T-helper 2 cell treated with Interferon-gamma antibody and Interleukin-4, amounts not matched to agents 5 μg/mL and 100 μg/mL, for 36 hours (primary cell): ENCODE data around the gene SPATA2L.

Experiments used
- DNase-seq: peaks from one replicate; pipeline ENCODE4 v3.0.0; 2021; ENCODE audit warnings: low spot score
- H3K27ac Mint-ChIP-seq: one replicate; pipeline ENCODE4 v1.8.0; 2021; ENCODE audit warnings: mild to moderate bottlenecking, mixed read lengths
- H3K27me3 Mint-ChIP-seq: one replicate; pipeline ENCODE4 v1.8.0; 2021; ENCODE audit warnings: low read depth, mixed read lengths
- H3K36me3 Mint-ChIP-seq: one replicate; pipeline ENCODE4 v1.8.0; 2021; ENCODE audit warnings: low read depth, mixed read lengths
- H3K4me1 Mint-ChIP-seq: one replicate; pipeline ENCODE4 v1.8.0; 2021; ENCODE audit warnings: low read depth, mixed read lengths
- H3K4me3 Mint-ChIP-seq: one replicate; pipeline ENCODE4 v1.8.0; 2022; ENCODE audit warnings: mild to moderate bottlenecking, moderate library complexity, mixed read lengths
- H3K9me3 Mint-ChIP-seq: one replicate; pipeline ENCODE4 v1.8.0; 2021; ENCODE audit warnings: mixed read lengths

The SPATA2L gene

GRCh38 chr16:89701425-89702406 is at the start of gene SPATA2L:
Gene SPATA2L (minus strand): TSS chr16:89701705. CDS start chr16:89701232, 473 bp downstream.
- Mint-ChIP-seq H3K27me3 (no peaks in the 10 kb centered on the region), H3K9me3 (no peaks in the 10 kb centered on the region), H3K27ac (peak within 1 kb of the TSS; percentile 87), H3K4me3 (peak within 1 kb of the TSS; percentile 73), H3K36me3 (peaks cover 3% of the 10 kb centered on the region), H3K4me1 (peaks cover 15% of the 10 kb centered on the region)
- peak; percentile 95 for DNase-seq

DNA sequence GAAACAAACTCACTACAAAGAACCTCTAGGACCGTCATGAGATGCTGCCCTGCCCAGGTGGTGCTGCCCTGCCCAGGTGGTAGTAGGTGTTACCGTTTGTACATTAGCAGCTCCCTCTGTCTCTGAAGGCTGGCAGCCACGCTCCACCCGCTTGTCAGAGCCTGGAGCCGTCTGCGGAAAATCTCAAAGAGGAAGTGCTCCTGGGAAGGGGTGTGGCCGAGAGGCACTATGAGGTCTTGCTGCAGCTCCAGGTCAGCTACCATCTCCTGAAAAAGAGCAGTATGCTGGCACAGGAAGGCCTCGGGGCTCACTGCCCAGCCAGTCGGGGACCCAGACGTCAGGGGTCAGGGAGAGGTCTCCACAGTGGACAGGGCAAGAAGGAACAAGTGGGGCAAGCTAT is 48.1 kb upstream of the SPATA2L start:
- Mint-ChIP-seq H3K9me3 (no peaks in the 10 kb centered on the region), H3K36me3 (peaks cover 42% of the 10 kb centered on the region), H3K27ac (no peak overlapping the region), H3K4me1 (peaks cover 4% of the 10 kb centered on the region), H3K27me3 (no peaks in the 10 kb centered on the region), H3K4me3 (no peak overlapping the region)
- DNase-seq, result no peak

DNA sequence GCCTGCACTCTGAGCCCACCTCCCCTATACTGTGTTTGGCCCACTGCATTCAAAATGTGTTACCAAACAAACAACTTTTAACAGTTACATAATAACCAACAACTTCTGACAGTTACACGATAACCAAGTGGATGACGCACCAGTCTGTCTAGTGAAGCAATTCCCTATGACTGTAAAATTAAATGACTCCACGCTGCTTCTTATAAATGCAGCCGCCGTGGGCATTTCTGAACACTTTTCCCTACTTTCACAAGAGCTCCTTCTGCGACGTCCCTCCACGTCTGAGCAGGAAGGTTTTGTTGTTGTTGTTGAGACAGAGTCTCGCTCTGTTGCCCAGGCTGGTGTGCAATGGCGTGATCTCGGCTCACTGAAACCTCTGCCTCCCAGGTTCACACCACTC is 47.4 kb upstream of the SPATA2L start:
- Mint-ChIP-seq H3K4me3 (no peak overlapping the region), H3K27me3 (no peaks in the 10 kb centered on the region), H3K36me3 (peaks cover 46% of the 10 kb centered on the region), H3K9me3 (no peaks in the 10 kb centered on the region), H3K27ac (no peak overlapping the region), H3K4me1 (peaks cover 4% of the 10 kb centered on the region)
- no peak for DNase-seq

DNA sequence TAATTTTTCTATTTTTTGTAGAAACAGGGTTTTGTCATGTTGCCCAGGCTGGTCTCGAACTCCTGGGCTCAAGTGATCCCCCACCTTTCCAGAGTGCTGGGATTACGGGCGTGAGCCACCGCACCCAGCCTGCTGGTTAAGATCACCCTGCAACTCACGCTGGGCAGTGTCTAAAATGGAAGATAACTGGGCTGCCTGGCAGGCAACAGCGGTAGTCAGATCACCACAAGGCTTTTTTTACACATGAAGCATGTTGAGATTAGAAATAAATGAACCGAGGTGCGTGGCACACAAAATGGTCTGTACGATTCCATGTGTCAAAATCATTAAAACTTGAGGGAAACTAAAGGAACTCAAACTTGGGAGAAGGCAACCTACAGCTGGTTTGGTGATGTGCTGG is 46.6 kb upstream of the SPATA2L start:
- no peaks in the 10 kb centered on the region for H3K9me3 Mint-ChIP-seq
- DNase-seq, result no peak
- no peak overlapping the region for H3K27ac Mint-ChIP-seq
- H3K4me1 Mint-ChIP-seq, result peaks cover 4% of the 10 kb centered on the region
- no peaks in the 10 kb centered on the region for H3K27me3 Mint-ChIP-seq
- peaks cover 45% of the 10 kb centered on the region for H3K36me3 Mint-ChIP-seq
- H3K4me3 Mint-ChIP-seq, result no peak overlapping the region

GRCh38 chr16:89746043-89746442 is 44.5 kb upstream of the SPATA2L start:
- no peak for DNase-seq
- no peak overlapping the region for H3K27ac Mint-ChIP-seq
- H3K9me3 Mint-ChIP-seq, result no peaks in the 10 kb centered on the region
- no peak overlapping the region for H3K4me3 Mint-ChIP-seq
- peaks cover 44% of the 10 kb centered on the region for H3K36me3 Mint-ChIP-seq
- no peaks in the 10 kb centered on the region for H3K27me3 Mint-ChIP-seq
- peaks cover 4% of the 10 kb centered on the region for H3K4me1 Mint-ChIP-seq

DNA sequence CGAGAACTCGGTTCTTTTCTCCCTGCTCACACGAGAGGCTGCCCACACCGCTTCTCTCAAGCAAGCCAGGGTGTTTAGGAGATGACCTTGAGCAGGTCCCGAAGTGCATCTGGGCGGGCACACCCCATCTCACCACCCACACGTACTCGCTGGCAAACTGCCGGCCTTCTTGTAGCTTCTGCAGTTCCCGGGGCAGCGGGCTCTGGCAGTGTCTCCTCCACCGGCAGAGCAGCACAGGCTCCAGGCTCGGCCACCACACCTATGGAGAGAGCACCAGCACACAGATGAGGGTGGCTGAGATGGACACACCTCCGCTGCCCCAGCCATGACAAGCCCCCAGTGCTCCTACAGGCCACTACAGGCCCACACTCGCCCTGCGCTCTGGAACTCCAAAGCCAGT is 43.3 kb upstream of the SPATA2L start:
- Mint-ChIP-seq H3K4me1 (peaks cover 3% of the 10 kb centered on the region), H3K27me3 (no peaks in the 10 kb centered on the region), H3K27ac (no peak overlapping the region), H3K9me3 (no peaks in the 10 kb centered on the region), H3K4me3 (no peak overlapping the region), H3K36me3 (peaks cover 43% of the 10 kb centered on the region)
- DNase-seq, result no peak

DNA sequence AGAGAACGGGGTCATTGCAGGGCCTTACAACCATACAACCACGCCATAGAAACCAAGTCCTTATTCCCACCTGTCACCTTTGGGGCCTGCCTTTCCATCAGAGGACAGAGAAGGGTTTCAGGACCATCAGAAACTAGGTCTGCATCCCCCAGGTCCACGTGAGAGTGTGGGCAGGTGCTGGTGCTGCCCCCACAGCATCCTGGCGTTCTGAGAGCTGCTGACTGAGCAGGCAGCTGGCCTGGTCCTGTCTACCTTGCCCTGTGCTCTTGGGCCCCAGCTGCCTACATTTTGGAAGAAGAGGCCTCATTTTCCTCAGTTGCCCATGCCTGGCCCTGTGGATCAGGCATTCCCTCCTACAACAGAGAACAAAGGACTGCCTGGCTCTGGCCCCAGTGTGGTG is 41.4 kb upstream of the SPATA2L start:
- H3K4me3 Mint-ChIP-seq, result no peak overlapping the region
- peaks cover 47% of the 10 kb centered on the region for H3K36me3 Mint-ChIP-seq
- H3K27ac Mint-ChIP-seq, result peak overlapping the region; percentile 36
- H3K9me3 Mint-ChIP-seq, result no peaks in the 10 kb centered on the region
- H3K27me3 Mint-ChIP-seq, result no peaks in the 10 kb centered on the region
- DNase-seq, result no peak
- peaks cover under 1% of the 10 kb centered on the region for H3K4me1 Mint-ChIP-seq

- Mint-ChIP-seq H3K27me3 (no peaks in the 10 kb centered on the region), H3K9me3 (no peaks in the 10 kb centered on the region), H3K36me3 (peaks cover 58% of the 10 kb centered on the region), H3K27ac (no peak overlapping the region), H3K4me1 (peaks cover 13% of the 10 kb centered on the region), H3K4me3 (no peak overlapping the region)
- DNase-seq, result no peak
Measured at GRCh38 chr16:89741342-89742014, 40.0 kb upstream of the SPATA2L start.

DNA sequence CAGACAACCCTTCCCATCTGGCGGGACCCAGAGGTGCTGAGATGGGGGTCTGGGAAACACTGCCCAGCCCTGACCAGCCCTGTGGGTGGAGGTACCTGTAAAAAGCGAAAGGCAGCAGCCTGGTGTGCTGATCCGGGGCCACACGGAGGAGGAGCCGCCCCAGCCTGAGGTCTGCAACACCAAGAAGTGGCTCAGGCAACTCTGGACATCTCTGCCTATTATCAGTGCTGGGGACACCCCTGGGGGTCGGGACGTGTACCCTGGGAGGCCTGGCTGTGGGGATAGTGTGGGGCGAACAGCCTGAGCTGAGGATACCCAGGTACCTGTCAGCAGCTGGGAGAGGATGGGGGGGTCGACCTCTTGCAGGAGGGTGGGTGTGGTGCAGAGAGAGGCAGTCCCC is 37.9 kb upstream of the SPATA2L start:
- Mint-ChIP-seq H3K4me1 (peaks cover 15% of the 10 kb centered on the region), H3K36me3 (peaks cover 71% of the 10 kb centered on the region)

GRCh38 chr16:89738538-89739317 is 37.2 kb upstream of the SPATA2L start:
- Mint-ChIP-seq H3K27me3 (no peaks in the 10 kb centered on the region), H3K27ac (peak overlapping the region; percentile 10), H3K36me3 (peaks cover 74% of the 10 kb centered on the region), H3K4me1 (peaks cover 15% of the 10 kb centered on the region), H3K9me3 (no peaks in the 10 kb centered on the region), H3K4me3 (no peak overlapping the region)
- DNase-seq, result no peak

More for the DNA sequence above, 37.9 kb upstream of the SPATA2L start:
- no peak overlapping the region for H3K4me3 Mint-ChIP-seq
- no peaks in the 10 kb centered on the region for H3K9me3 Mint-ChIP-seq
- no peak for DNase-seq
- H3K27ac Mint-ChIP-seq, result peak overlapping the region; percentile 10
- H3K27me3 Mint-ChIP-seq, result no peaks in the 10 kb centered on the region

- peaks cover 78% of the 10 kb centered on the region for H3K36me3 Mint-ChIP-seq
- H3K27ac Mint-ChIP-seq, result peak overlapping the region; percentile 63
- H3K27me3 Mint-ChIP-seq, result no peaks in the 10 kb centered on the region
- peaks cover 15% of the 10 kb centered on the region for H3K4me1 Mint-ChIP-seq
- no peak for DNase-seq
- no peaks in the 10 kb centered on the region for H3K9me3 Mint-ChIP-seq
- H3K4me3 Mint-ChIP-seq, result peak overlapping the region; percentile 26
Measured at GRCh38 chr16:89738072-89738377, 36.5 kb upstream of the SPATA2L start.

- H3K4me1 Mint-ChIP-seq, result peaks cover 15% of the 10 kb centered on the region
- H3K27me3 Mint-ChIP-seq, result no peaks in the 10 kb centered on the region
- H3K27ac Mint-ChIP-seq, result peak overlapping the region; percentile 75
- peak overlapping the region; percentile 34 for H3K4me3 Mint-ChIP-seq
- no peaks in the 10 kb centered on the region for H3K9me3 Mint-ChIP-seq
- DNase-seq, result peak; percentile 53
- peaks cover 79% of the 10 kb centered on the region for H3K36me3 Mint-ChIP-seq
Measured at GRCh38 chr16:89737341-89738071, 36.0 kb upstream of the SPATA2L start.

- H3K36me3 Mint-ChIP-seq, result peaks cover 85% of the 10 kb centered on the region
- H3K9me3 Mint-ChIP-seq, result no peaks in the 10 kb centered on the region
- H3K4me1 Mint-ChIP-seq, result peaks cover 19% of the 10 kb centered on the region
- DNase-seq, result no peak
- H3K27me3 Mint-ChIP-seq, result no peaks in the 10 kb centered on the region
- H3K27ac Mint-ChIP-seq, result peak overlapping the region; percentile 75
- H3K4me3 Mint-ChIP-seq, result peak overlapping the region; percentile 27
Measured at GRCh38 chr16:89736554-89736953, 35.0 kb upstream of the SPATA2L start.
